Vagina (tissue), 2 donors: ENCODE data around the gene ANKFN1. TPM values are rescaled to one million over a fixed set of nuclear protein-coding genes. Genes with fewer than 3 reads are reported as not detected.

Experiments
- DNase-seq, 2 donors: peaks; one replicate each; pipeline ENCODE4 v3.0.0-alpha.2; 2017; ENCODE audit errors: extremely low spot score in 2 of 2
- H3K27ac ChIP-seq: fragments of 200-600 bp; sonication (generic); one replicate; pipeline ENCODE4 v1.5.1; 2019
- H3K27me3 ChIP-seq: fragments of 200-600 bp; sonication (generic); one replicate; pipeline ENCODE4 v1.5.1; 2019
- H3K36me3 ChIP-seq, 2 donors: fragments of 200-600 bp; sonication (generic); one replicate each; pipeline ENCODE4 v1.5.1; 2017 to 2019
- H3K4me1 ChIP-seq: fragments of 200-600 bp; sonication (generic); one replicate; pipeline ENCODE4 v1.5.1; 2019
- H3K4me3 ChIP-seq, 2 donors: fragments of 200-600 bp; sonication (generic); 1 replicate in 1 of 2; 2 replicates in 1 of 2; pipeline ENCODE4 v1.5.1; 2016 to 2019
- H3K9me3 ChIP-seq: fragments of 200-600 bp; sonication (generic); one replicate; pipeline ENCODE4 v1.5.1; 2019
- POLR2A ChIP-seq, 2 donors: fragments of 450-650 bp; IDR thresholded peaks; one replicate each; pipeline ENCODE4 v1.6.1; 2017; ENCODE audit warnings: antibody characterized with exemption in 2 of 2, mild to moderate bottlenecking in 2 of 2, moderate library complexity in 2 of 2
- POLR2AphosphoS5 ChIP-seq, 2 donors: sonication (generic); formaldehyde crosslinking; IDR thresholded peaks; one replicate each; pipeline ENCODE4 v1.9.0; 2017; ENCODE audit warnings: antibody characterized with exemption in 2 of 2, mild to moderate bottlenecking in 2 of 2, low read depth in 1 of 2; ENCODE audit not compliant: insufficient read depth in 1 of 2
- intact Hi-C: fragments of 100-400 bp; cut with DNase I; formaldehyde crosslinking; loops from one replicate; pipeline ENCODE4 v1.15.1; 2023
- total RNA-seq: library from RNA; depleted of rRNA; stranded (reverse); fragments of >200 nt; gene quantifications from one replicate; pipeline ENCODE4 v1.2.3, GENCODE V29; 2016
- TF ChIP-seq, protein P1 (sequence below), 3 experiments: fragments of 450-650 bp in 2 of 3; fragments of 200-600 bp in 1 of 3; sonication (generic) in 1 of 3; IDR thresholded peaks; one replicate each; pipeline ENCODE4 v1.5.1; 2017 to 2019; ENCODE audit warnings: antibody characterized with exemption in 3 of 3, mild to moderate bottlenecking in 2 of 3, moderate library complexity in 2 of 3

Gene ANKFN1
- total RNA-seq, 1 donor from 2014 or later, result 3.4 TPM

DNA sequence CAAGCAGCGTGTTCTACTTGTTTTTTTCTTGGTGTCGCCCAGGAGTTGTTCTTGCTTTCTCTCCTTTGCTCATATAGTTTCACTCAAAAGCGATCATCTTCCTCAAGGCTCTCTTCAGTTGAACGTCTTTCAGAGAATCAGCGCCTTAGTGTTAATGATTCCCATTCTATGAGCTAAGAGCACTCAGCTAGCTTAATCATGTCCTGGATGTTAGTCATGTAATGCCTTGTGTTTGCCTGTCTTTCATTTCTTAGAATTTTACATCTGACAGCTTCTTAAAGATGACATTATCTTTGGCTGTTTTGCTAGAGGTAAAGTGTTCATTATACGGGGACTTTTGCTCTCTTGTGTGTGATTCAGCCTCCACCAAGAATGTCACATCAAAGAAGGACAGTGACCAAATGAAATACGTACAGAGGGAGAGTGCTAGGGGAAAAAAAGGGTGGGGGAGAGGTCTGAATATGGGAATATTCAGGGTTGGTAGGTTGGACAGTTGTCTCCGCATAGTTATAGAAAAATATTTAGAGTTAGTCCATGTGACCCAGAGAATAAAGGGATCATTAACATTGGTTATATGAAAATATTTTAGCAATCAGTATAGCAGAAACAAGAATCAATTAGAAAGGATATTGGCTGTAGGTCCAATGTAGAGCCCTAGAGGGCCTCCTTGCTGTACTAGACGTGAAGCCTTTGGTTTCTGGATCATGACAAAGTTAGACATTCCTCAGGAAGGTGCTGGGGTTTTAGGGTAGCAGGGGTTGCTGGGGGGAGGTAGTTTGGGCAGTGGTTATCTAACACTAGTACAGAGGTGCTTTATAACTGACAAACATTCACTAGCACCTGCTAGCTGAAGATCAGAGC lies 31.9 kb upstream of the ANKFN1 start:
- no peaks in the 10 kb centered on the region for H3K36me3 ChIP-seq
- intact Hi-C loops, result no loop called here
- H3K9me3 ChIP-seq, result no peaks in the 10 kb centered on the region
- TF ChIP-seq, protein P1, sequence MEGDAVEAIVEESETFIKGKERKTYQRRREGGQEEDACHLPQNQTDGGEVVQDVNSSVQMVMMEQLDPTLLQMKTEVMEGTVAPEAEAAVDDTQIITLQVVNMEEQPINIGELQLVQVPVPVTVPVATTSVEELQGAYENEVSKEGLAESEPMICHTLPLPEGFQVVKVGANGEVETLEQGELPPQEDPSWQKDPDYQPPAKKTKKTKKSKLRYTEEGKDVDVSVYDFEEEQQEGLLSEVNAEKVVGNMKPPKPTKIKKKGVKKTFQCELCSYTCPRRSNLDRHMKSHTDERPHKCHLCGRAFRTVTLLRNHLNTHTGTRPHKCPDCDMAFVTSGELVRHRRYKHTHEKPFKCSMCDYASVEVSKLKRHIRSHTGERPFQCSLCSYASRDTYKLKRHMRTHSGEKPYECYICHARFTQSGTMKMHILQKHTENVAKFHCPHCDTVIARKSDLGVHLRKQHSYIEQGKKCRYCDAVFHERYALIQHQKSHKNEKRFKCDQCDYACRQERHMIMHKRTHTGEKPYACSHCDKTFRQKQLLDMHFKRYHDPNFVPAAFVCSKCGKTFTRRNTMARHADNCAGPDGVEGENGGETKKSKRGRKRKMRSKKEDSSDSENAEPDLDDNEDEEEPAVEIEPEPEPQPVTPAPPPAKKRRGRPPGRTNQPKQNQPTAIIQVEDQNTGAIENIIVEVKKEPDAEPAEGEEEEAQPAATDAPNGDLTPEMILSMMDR (IDR thresholded peaks at IDR 0.05), result no peak
- TF ChIP-seq POLR2AphosphoS5 (IDR thresholded peaks at IDR 0.05; ENCODE audit: insufficient read depth in 1 of 2, low read depth in 1 of 2) (no peak), POLR2A (IDR thresholded peaks at IDR 0.05) (no peak)
- no peak overlapping the region for H3K27ac ChIP-seq
- H3K4me1 ChIP-seq, result no peaks in the 10 kb centered on the region
- H3K4me3 ChIP-seq, result no peak overlapping the region
- no peaks in the 10 kb centered on the region for H3K27me3 ChIP-seq
- DNase-seq, result no peak

DNA sequence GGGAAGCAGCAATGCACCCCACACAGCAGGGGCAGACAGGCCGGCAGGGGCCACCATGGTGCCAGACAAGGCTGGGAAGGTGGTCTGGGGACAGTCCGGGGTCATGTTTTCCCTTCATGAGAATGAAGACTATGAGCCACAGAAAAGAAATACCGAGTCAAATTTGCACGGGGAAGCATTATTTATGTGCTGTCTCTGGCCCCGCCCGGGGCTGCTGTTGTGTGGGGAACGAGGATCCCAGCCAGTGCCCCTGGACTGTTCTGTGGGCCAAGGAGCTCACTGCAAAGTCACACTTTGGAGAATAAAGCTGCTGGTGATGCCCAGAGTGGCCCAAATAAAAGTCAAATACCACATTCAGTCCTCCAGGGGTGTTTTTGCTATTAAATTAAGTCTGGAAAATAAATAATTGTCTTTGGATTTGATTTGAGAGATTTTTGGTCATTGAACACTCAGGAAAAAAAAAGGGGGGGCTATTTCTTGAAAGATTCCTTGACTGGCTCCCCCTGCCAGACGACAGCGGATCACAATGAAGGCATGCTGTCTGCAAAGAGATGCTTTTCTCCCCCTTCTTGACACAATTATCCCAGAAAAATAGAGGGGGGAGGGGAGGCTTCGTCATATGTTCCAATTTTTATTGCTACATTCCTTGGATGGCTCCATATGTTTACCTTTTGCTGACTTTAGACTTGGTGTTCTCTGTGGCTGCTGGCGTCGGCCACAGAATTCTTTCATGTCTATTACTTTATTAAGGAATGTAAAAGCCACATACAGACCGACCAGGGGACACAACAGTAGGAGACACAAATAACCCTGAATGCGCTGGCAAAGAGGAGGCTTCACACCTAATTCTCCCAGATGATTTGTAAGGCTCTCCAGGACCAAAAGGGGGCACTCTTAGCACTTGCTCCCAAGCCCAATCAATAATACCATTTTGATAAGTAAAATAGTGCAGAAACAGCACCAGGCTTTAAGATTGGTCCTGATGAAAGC lies 27.1 kb upstream of the ANKFN1 start:
- intact Hi-C loops, result no loop called here
- H3K27ac ChIP-seq, result no peak overlapping the region
- no peaks in the 10 kb centered on the region for H3K36me3 ChIP-seq
- no peak for TF ChIP-seq POLR2AphosphoS5 (IDR thresholded peaks at IDR 0.05; ENCODE audit: insufficient read depth in 1 of 2, low read depth in 1 of 2)
- TF ChIP-seq, protein P1 (IDR thresholded peaks at IDR 0.05), result peak in 1 of 3 experiments; percentile 46
- no peak for TF ChIP-seq POLR2A (IDR thresholded peaks at IDR 0.05)
- no peak overlapping the region for H3K4me3 ChIP-seq
- no peaks in the 10 kb centered on the region for H3K4me1 ChIP-seq
- no peaks in the 10 kb centered on the region for H3K9me3 ChIP-seq
- no peak for DNase-seq
- no peaks in the 10 kb centered on the region for H3K27me3 ChIP-seq

DNA sequence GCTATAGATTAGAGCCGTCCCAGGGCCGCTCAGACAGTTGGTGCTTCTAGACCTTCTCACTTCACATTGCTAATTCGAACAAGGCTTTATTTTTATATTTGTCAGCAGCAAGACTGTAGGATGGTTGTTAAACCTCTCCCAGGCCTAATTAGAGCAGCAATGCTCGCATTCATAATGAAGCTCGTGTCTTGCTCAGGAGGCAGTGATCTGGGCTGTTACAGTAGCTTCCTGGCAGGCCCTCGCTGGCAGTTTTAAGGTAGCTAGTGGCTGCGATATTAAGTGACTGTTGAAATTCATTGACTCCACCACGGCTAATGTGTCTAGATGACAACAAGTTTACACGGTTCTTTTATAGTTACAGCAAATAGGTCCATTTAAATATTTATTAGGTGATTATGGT lies 23.2 kb upstream of the ANKFN1 start:
- no peaks in the 10 kb centered on the region for H3K27me3 ChIP-seq
- TF ChIP-seq POLR2AphosphoS5 (IDR thresholded peaks at IDR 0.05; ENCODE audit: insufficient read depth in 1 of 2, low read depth in 1 of 2), result no peak
- TF ChIP-seq, protein P1 (IDR thresholded peaks at IDR 0.05), result no peak
- TF ChIP-seq POLR2A (IDR thresholded peaks at IDR 0.05), result no peak
- H3K36me3 ChIP-seq, result no peaks in the 10 kb centered on the region
- DNase-seq, result no peak
- no peaks in the 10 kb centered on the region for H3K9me3 ChIP-seq
- no peak overlapping the region for H3K27ac ChIP-seq
- H3K4me1 ChIP-seq, result no peaks in the 10 kb centered on the region
- H3K4me3 ChIP-seq, result no peak overlapping the region
- intact Hi-C loops, result no loop called here

DNA sequence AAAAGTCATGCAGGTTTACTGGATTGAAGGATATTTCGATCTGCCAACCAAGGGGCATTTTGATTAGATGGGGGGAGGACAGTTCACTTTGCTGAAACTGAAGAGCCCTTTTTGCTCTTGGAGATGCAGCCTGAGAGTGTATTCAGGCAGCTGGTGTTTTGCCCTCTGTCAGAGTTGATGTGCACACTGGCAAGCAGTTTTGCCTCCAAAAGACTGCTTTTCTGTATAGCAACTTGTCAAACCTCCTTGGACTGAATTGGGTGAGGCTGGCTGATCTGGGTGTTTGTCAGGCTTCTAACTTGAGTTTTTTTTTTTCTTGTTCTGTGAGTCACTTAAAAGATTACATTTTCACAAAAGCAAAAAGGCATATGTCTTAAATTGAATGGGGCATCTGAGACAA lies 22.6 kb upstream of the ANKFN1 start:
- intact Hi-C loops, result no loop called here
- DNase-seq, result no peak

More for the DNA sequence above, 22.6 kb upstream of the ANKFN1 start:
- Histone ChIP-seq H3K4me1 (no peaks in the 10 kb centered on the region), H3K36me3 (no peaks in the 10 kb centered on the region), H3K4me3 (no peak overlapping the region), H3K9me3 (no peaks in the 10 kb centered on the region), H3K27me3 (no peaks in the 10 kb centered on the region), H3K27ac (no peak overlapping the region)
- TF ChIP-seq, protein P1 (IDR thresholded peaks at IDR 0.05), result no peak
- TF ChIP-seq POLR2AphosphoS5 (IDR thresholded peaks at IDR 0.05; ENCODE audit: insufficient read depth in 1 of 2, low read depth in 1 of 2) (no peak), POLR2A (IDR thresholded peaks at IDR 0.05) (no peak)
